ENCODE measurements around the gene EFCAB12.

Gene EFCAB12

GRCh38 chr3:129432036-129432435, 3.6 kb upstream of the EFCAB12 start:
- Histone ChIP-seq H3K4me2 (ENCODE audit: low read length) (no peak overlapping the region), H3K9ac (ENCODE audit: low read length) (no peak overlapping the region), H3K79me1 (ENCODE audit: low read length) (peaks cover 3% of the 10 kb centered on the region), H3K9me3 (ENCODE audit: insufficient read depth, low read depth, low read length) (no peaks in the 10 kb centered on the region), H3K36me3 (ENCODE audit: control insufficient read depth in 1 of 2, insufficient read depth in 2 of 2, low read length in 2 of 2) (peaks cover 10 to 27% of the 10 kb centered on the region in 2 experiments), H2BK12ac (ENCODE audit: low read length) (no peak overlapping the region), H3K23ac (ENCODE audit: low read length) (no peak overlapping the region), H2BK120ac (ENCODE audit: insufficient read depth, low read length, poor library complexity) (no peak overlapping the region), H3K4ac (ENCODE audit: low read depth, low read length) (no peak overlapping the region), H3K14ac (ENCODE audit: low read length) (no peak overlapping the region), H3K4me3 (ENCODE audit: low read depth, low read length) (no peak overlapping the region), H3K79me2 (ENCODE audit: control insufficient read depth, insufficient read depth, low read length, poor library complexity) (no peaks in the 10 kb centered on the region), H3K27me3 (ENCODE audit: insufficient read depth, low read length) (no peaks in the 10 kb centered on the region), H4K12ac (ENCODE audit: low read depth, low read length) (no peak overlapping the region), H3K18ac (ENCODE audit: low read length) (no peak overlapping the region), H4K8ac (ENCODE audit: low read depth, low read length) (no peak overlapping the region), H4K91ac (ENCODE audit: low read depth, low read length) (no peak overlapping the region), H3K4me1 (ENCODE audit: control insufficient read depth in 1 of 2, insufficient read depth in 2 of 2, low read length in 2 of 2) (peaks cover 4% of the 10 kb centered on the region in 2 experiments), H2BK5ac (ENCODE audit: low read depth, low read length, poor library complexity) (no peak overlapping the region), H2AFZ (ENCODE audit: insufficient read depth, low read length, poor library complexity) (no peak overlapping the region), H2AK5ac (ENCODE audit: low read length) (no peak overlapping the region), H3K27ac (ENCODE audit: low read depth, low read length) (no peak overlapping the region)
- WGBS (ENCODE audit: extremely low coverage, insufficient coverage, insufficient read length): no CpG with 5 or more reads among the region's 7 CpGs
- DNase-seq: peak; percentile 24 to 51

- H3K23ac ChIP-seq (ENCODE audit: low read length): no peak overlapping the region
- no peak overlapping the region for H2AFZ ChIP-seq (ENCODE audit: insufficient read depth, low read length, poor library complexity)
- H4K91ac ChIP-seq (ENCODE audit: low read depth, low read length): no peak overlapping the region
- H3K4me3 ChIP-seq (ENCODE audit: low read depth, low read length): no peak overlapping the region
- H3K9me3 ChIP-seq (ENCODE audit: insufficient read depth, low read depth, low read length): no peaks in the 10 kb centered on the region
- H3K4me2 ChIP-seq (ENCODE audit: low read length): no peak overlapping the region
- H3K4me1 ChIP-seq (ENCODE audit: control insufficient read depth in 1 of 2, insufficient read depth in 2 of 2, low read length in 2 of 2): peaks cover 4% of the 10 kb centered on the region in 2 experiments
- H3K79me2 ChIP-seq (ENCODE audit: control insufficient read depth, insufficient read depth, low read length, poor library complexity): no peaks in the 10 kb centered on the region
- H4K8ac ChIP-seq (ENCODE audit: low read depth, low read length): peak overlapping the region; percentile 57
- no peak for DNase-seq
- no peak overlapping the region for H3K14ac ChIP-seq (ENCODE audit: low read length)
- H4K12ac ChIP-seq (ENCODE audit: low read depth, low read length): peak overlapping the region; percentile 70
- H2AK5ac ChIP-seq (ENCODE audit: low read length): peak overlapping the region; percentile 30
- no peak overlapping the region for H2BK12ac ChIP-seq (ENCODE audit: low read length)
- WGBS (ENCODE audit: extremely low coverage, insufficient coverage, insufficient read length): no CpG with 5 or more reads among the region's 4 CpGs
- H2BK120ac ChIP-seq (ENCODE audit: insufficient read depth, low read length, poor library complexity): no peak overlapping the region
- H3K27ac ChIP-seq (ENCODE audit: low read depth, low read length): no peak overlapping the region
- no peak overlapping the region for H2BK5ac ChIP-seq (ENCODE audit: low read depth, low read length, poor library complexity)
- H3K79me1 ChIP-seq (ENCODE audit: low read length): peaks cover 3% of the 10 kb centered on the region
- no peaks in the 10 kb centered on the region for H3K27me3 ChIP-seq (ENCODE audit: insufficient read depth, low read length)
- H3K36me3 ChIP-seq (ENCODE audit: control insufficient read depth in 1 of 2, insufficient read depth in 2 of 2, low read length in 2 of 2): peaks cover 7 to 20% of the 10 kb centered on the region in 2 experiments
- H3K4ac ChIP-seq (ENCODE audit: low read depth, low read length): no peak overlapping the region
- H3K9ac ChIP-seq (ENCODE audit: low read length): no peak overlapping the region
- no peak overlapping the region for H3K18ac ChIP-seq (ENCODE audit: low read length)
Measured at GRCh38 chr3:129429602-129430001, 1.2 kb upstream of the EFCAB12 start.

GRCh38 chr3:129429080-129429451, 630 bp upstream of the EFCAB12 start:
- Histone ChIP-seq H3K9me3 (ENCODE audit: insufficient read depth, low read depth, low read length) (no peaks in the 10 kb centered on the region), H3K4ac (ENCODE audit: low read depth, low read length) (no peak overlapping the region), H2AK5ac (ENCODE audit: low read length) (no peak overlapping the region), H3K79me1 (ENCODE audit: low read length) (peaks cover 3% of the 10 kb centered on the region), H4K91ac (ENCODE audit: low read depth, low read length) (peak overlapping the region; percentile 32), H3K4me2 (ENCODE audit: low read length) (no peak overlapping the region), H3K23ac (ENCODE audit: low read length) (no peak overlapping the region), H3K9ac (ENCODE audit: low read length) (no peak overlapping the region), H3K36me3 (ENCODE audit: control insufficient read depth in 1 of 2, insufficient read depth in 2 of 2, low read length in 2 of 2) (peaks cover 7 to 20% of the 10 kb centered on the region in 2 experiments), H2AFZ (ENCODE audit: insufficient read depth, low read length, poor library complexity) (no peak overlapping the region), H3K79me2 (ENCODE audit: control insufficient read depth, insufficient read depth, low read length, poor library complexity) (no peaks in the 10 kb centered on the region), H2BK12ac (ENCODE audit: low read length) (no peak overlapping the region), H3K18ac (ENCODE audit: low read length) (no peak overlapping the region), H2BK120ac (ENCODE audit: insufficient read depth, low read length, poor library complexity) (no peak overlapping the region), H3K27ac (ENCODE audit: low read depth, low read length) (no peak overlapping the region), H3K4me3 (ENCODE audit: low read depth, low read length) (no peak overlapping the region), H4K12ac (ENCODE audit: low read depth, low read length) (no peak overlapping the region), H3K14ac (ENCODE audit: low read length) (no peak overlapping the region), H3K4me1 (ENCODE audit: control insufficient read depth in 1 of 2, insufficient read depth in 2 of 2, low read length in 2 of 2) (peaks cover 4% of the 10 kb centered on the region in 2 experiments), H4K8ac (ENCODE audit: low read depth, low read length) (peak overlapping the region; percentile 72), H3K27me3 (ENCODE audit: insufficient read depth, low read length) (no peaks in the 10 kb centered on the region), H2BK5ac (ENCODE audit: low read depth, low read length, poor library complexity) (no peak overlapping the region)
- WGBS (ENCODE audit: extremely low coverage, insufficient coverage, insufficient read length): no CpG with 5 or more reads among the region's 3 CpGs
- peak in 1 of 2 donors; percentile 10 for DNase-seq

- Histone ChIP-seq H3K4me3 (ENCODE audit: low read depth, low read length) (peak overlapping the region; percentile 63), H2BK5ac (ENCODE audit: low read depth, low read length, poor library complexity) (no peak overlapping the region), H3K4me2 (ENCODE audit: low read length) (peak overlapping the region; percentile 67), H2BK12ac (ENCODE audit: low read length) (no peak overlapping the region), H3K18ac (ENCODE audit: low read length) (no peak overlapping the region), H2AK5ac (ENCODE audit: low read length) (no peak overlapping the region), H2AFZ (ENCODE audit: insufficient read depth, low read length, poor library complexity) (no peak overlapping the region), H4K8ac (ENCODE audit: low read depth, low read length) (no peak overlapping the region), H4K91ac (ENCODE audit: low read depth, low read length) (no peak overlapping the region), H3K4me1 (ENCODE audit: control insufficient read depth in 1 of 2, insufficient read depth in 2 of 2, low read length in 2 of 2) (peaks cover 4% of the 10 kb centered on the region in 2 experiments), H3K9me3 (ENCODE audit: insufficient read depth, low read depth, low read length) (no peaks in the 10 kb centered on the region), H2BK120ac (ENCODE audit: insufficient read depth, low read length, poor library complexity) (no peak overlapping the region), H3K79me1 (ENCODE audit: low read length) (peaks cover 3% of the 10 kb centered on the region), H3K4ac (ENCODE audit: low read depth, low read length) (no peak overlapping the region), H3K23ac (ENCODE audit: low read length) (no peak overlapping the region), H3K79me2 (ENCODE audit: control insufficient read depth, insufficient read depth, low read length, poor library complexity) (no peaks in the 10 kb centered on the region), H3K27me3 (ENCODE audit: insufficient read depth, low read length) (no peaks in the 10 kb centered on the region), H3K36me3 (ENCODE audit: control insufficient read depth in 1 of 2, insufficient read depth in 2 of 2, low read length in 2 of 2) (peaks cover 7 to 16% of the 10 kb centered on the region in 2 experiments), H4K12ac (ENCODE audit: low read depth, low read length) (no peak overlapping the region), H3K27ac (ENCODE audit: low read depth, low read length) (no peak overlapping the region), H3K9ac (ENCODE audit: low read length) (no peak overlapping the region), H3K14ac (ENCODE audit: low read length) (no peak overlapping the region)
- no peak for DNase-seq
- WGBS (ENCODE audit: extremely low coverage, insufficient coverage, insufficient read length): no CpG with 5 or more reads among the region's 8 CpGs
Measured at GRCh38 chr3:129428007-129428375, 445 bp downstream of the EFCAB12 start.
